Right lung (tissue), 5 donors: ENCODE measurements around the gene SLC12A7. TPM values are rescaled to one million over a fixed set of nuclear protein-coding genes. Genes with fewer than 3 reads are reported as not detected.

Experiments
- polyA plus RNA-seq, 5 donors: library from polyadenylated mRNA; unstranded; fragments of 120-200 nt; gene quantifications; one replicate each; pipeline versions ENCODE4 v1.2.1 to v1.2.3, GENCODE V29; 2013; ENCODE audit warnings: inconsistent platforms in 1 of 5, low replicate concordance in 1 of 5; ENCODE audit not compliant: insufficient read length in 5 of 5, insufficient read depth in 1 of 5

Gene SLC12A7
- polyA plus RNA-seq, 5 donors = 21.8 to 34.2 (median 30.1) TPM

Other genes with a start within 250 kb of the SLC12A7 start
- gene BRD9, start 219.3 kb downstream of the SLC12A7 start, polyA plus RNA-seq = 10 to 100 TPM; 43.0 to 53.8 (median 49.0) TPM
- 10 to 100 TPM in 4 of 5 donors, 1 to 10 TPM in 1; 9.7 to 16.5 (median 14.3) TPM for gene TRIP13, start 219.2 kb downstream of the SLC12A7 start, polyA plus RNA-seq
- 10 to 100 TPM in 2 of 5 donors, 1 to 10 TPM in 3; 6.1 to 16.6 (median 7.7) TPM for gene NKD2, start 103.3 kb downstream of the SLC12A7 start, polyA plus RNA-seq
- gene SLC6A19, start 89.5 kb upstream of the SLC12A7 start, polyA plus RNA-seq = under 1 TPM in 2 of 5 donors, not detected in 3; 0.13 to 0.15 TPM
- gene SLC6A18, start 113.3 kb upstream of the SLC12A7 start, polyA plus RNA-seq = under 1 TPM in 1 of 5 donors, not detected in 4; 0.09 TPM
- under 1 TPM; 0.13 to 0.48 (median 0.31) TPM for gene TERT, start 183.0 kb upstream of the SLC12A7 start, polyA plus RNA-seq
- 100 to 1,000 TPM in 2 of 5 donors, 10 to 100 TPM in 3; 81.2 to 109 (median 84.6) TPM for gene CLPTM1L, start 233.0 kb upstream of the SLC12A7 start, polyA plus RNA-seq